ENCODE results near the gene GRAMD1A.

GRCh38 chr19:34975056-34975455 lies 25.1 kb upstream of the GRAMD1A start:
- TF ChIP-seq, protein P1, sequence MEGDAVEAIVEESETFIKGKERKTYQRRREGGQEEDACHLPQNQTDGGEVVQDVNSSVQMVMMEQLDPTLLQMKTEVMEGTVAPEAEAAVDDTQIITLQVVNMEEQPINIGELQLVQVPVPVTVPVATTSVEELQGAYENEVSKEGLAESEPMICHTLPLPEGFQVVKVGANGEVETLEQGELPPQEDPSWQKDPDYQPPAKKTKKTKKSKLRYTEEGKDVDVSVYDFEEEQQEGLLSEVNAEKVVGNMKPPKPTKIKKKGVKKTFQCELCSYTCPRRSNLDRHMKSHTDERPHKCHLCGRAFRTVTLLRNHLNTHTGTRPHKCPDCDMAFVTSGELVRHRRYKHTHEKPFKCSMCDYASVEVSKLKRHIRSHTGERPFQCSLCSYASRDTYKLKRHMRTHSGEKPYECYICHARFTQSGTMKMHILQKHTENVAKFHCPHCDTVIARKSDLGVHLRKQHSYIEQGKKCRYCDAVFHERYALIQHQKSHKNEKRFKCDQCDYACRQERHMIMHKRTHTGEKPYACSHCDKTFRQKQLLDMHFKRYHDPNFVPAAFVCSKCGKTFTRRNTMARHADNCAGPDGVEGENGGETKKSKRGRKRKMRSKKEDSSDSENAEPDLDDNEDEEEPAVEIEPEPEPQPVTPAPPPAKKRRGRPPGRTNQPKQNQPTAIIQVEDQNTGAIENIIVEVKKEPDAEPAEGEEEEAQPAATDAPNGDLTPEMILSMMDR (conservative IDR thresholded peaks at IDR 0.05; ENCODE audit: low read depth, low read length) = no peak
- no peak for TF ChIP-seq EZH2 (IDR thresholded peaks at IDR 0.05; ENCODE audit: low read length, unreplicated experiment)
